Activated B cell treated with CpG ODN at 0.5 μM for 24 hours (primary cell): Measurements from ENCODE around the gene SLC35E1. TPM values are rescaled to one million over a fixed set of nuclear protein-coding genes. Genes with fewer than 3 reads are reported as not detected.

Experiments
- ATAC-seq: fragments of 200-7000 bp; cut with Tn5 transposase; one replicate; pipeline ENCODE4 v1.10.0; 2021; ENCODE audit warnings: low read depth, mild to moderate bottlenecking, moderate library complexity
- CTCF ChIA-PET: fragments of 350-600 bp; sonication (Branson Sonifier 250); formaldehyde crosslinking; loops from one replicate; lab custom pipeline; 2021; ENCODE audit warnings: antibody characterized with exemption; lab: Charles Lee
- POLR2A ChIA-PET: fragments of 350-600 bp; sonication (Branson Sonifier 250); formaldehyde crosslinking; loops from one replicate; lab custom pipeline; 2021; ENCODE audit warnings: antibody characterized with exemption; lab: Charles Lee
- DNase-seq: peaks from one replicate; pipeline ENCODE4 v3.0.0; 2022
- H3K27ac Mint-ChIP-seq: one replicate; pipeline ENCODE4 v1.8.0; 2020; ENCODE audit warnings: mixed read lengths
- H3K27me3 Mint-ChIP-seq: one replicate; pipeline ENCODE4 v1.8.0; 2021; ENCODE audit warnings: mixed read lengths
- H3K36me3 Mint-ChIP-seq: one replicate; pipeline ENCODE4 v1.8.0; 2021; ENCODE audit warnings: low read depth, mixed read lengths
- H3K4me1 Mint-ChIP-seq: one replicate; pipeline ENCODE4 v1.8.0; 2021; ENCODE audit warnings: mixed read lengths
- H3K4me3 Mint-ChIP-seq: one replicate; pipeline ENCODE4 v1.8.0; 2020; ENCODE audit warnings: mild to moderate bottlenecking, mixed read lengths
- H3K9me3 Mint-ChIP-seq: one replicate; pipeline ENCODE4 v1.8.0; 2020; ENCODE audit warnings: mixed read lengths
- intact Hi-C: fragments of 100-400 bp; cut with micrococcal nuclease; formaldehyde crosslinking; loops from one replicate; pipeline ENCODE4 v1.15.1; 2024
- total RNA-seq: library from RNA; stranded (reverse); gene quantifications from 2 replicates; pipeline ENCODE4 v1.2.3, GENCODE V29; 2022
- TF ChIP-seq, protein P1 (sequence below): fragments of 200-600 bp; IDR thresholded peaks from one replicate; pipeline ENCODE4 v1.8.0; 2022; ENCODE audit warnings: antibody characterized with exemption, mild to moderate bottlenecking

Gene SLC35E1
- total RNA-seq, result 41.6 and 51.7 TPM in 2 replicates

DNA sequence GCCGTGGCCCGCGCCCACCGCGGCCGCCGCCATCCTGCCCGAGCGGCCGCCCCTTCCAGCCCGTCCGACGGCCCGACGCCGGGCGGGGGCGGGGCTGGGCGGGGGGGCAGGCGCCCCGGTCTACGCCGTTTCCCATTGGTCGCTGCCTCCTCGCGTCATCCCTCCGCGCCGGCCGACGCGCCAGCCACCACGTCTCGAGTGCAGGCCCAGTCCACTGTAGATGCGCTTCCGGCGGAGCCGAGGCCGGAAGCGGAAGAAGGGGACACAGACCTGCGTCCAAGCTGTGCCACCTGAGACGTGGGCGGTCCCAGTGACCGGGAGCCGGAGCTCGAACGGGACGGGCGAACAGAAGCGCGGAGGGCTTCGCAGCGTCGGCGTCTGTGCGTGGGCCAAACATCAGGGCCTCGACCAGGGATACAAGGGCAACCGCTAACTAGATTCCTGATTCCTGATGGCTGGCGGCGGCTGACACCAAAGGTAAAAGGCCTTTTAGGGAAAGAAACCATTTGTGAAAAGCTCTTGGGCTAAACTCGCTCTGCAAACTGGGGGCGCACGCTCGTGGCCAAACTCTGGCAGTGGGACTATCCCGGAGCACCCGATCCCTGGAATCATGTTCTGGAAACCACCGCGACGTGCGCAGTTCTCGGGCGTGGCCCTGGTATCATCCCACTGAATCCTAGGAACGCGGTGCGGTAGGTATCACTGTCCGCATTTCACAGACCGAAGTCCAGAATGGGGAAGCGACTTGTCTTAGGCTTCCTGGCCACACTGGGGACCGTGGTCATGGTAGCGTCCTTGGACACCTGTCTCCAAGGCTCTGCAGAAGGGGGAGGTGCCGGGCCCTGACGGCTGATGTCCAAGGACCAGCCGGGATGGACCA is at the start of gene SLC35E1:
SLC35E1 (minus strand) TSS at position 84 of the 880 bp plus-strand sequence; CDS start at position 33, 51 bp downstream.
- DNase-seq, result peak; percentile 88
- H3K4me3 Mint-ChIP-seq, result peak within 1 kb of the TSS; percentile 94
- peaks cover 49% of the 10 kb centered on the region for H3K4me1 Mint-ChIP-seq
- intact Hi-C loops, result loop anchor here (1.0 kb wide), 4 partner anchors 12 to 88 kb away; partner anchors contain the start of genes CHERP, MED26 and SMIM7
- H3K27me3 Mint-ChIP-seq, result no peaks in the 10 kb centered on the region
- ATAC-seq, result peak; percentile 93
- H3K36me3 Mint-ChIP-seq, result peaks cover 61% of the 10 kb centered on the region
- POLR2A ChIA-PET, result interaction anchor here (0.7 to 7.3 kb wide), 8 partner anchors 13 to 88 kb away, joined by 3 to 190 read pairs (median 5); partner anchors contain the start of genes MED26, SMIM7 and TMEM38A
- H3K27ac Mint-ChIP-seq, result peak within 1 kb of the TSS; percentile 92
- TF ChIP-seq, protein P1, sequence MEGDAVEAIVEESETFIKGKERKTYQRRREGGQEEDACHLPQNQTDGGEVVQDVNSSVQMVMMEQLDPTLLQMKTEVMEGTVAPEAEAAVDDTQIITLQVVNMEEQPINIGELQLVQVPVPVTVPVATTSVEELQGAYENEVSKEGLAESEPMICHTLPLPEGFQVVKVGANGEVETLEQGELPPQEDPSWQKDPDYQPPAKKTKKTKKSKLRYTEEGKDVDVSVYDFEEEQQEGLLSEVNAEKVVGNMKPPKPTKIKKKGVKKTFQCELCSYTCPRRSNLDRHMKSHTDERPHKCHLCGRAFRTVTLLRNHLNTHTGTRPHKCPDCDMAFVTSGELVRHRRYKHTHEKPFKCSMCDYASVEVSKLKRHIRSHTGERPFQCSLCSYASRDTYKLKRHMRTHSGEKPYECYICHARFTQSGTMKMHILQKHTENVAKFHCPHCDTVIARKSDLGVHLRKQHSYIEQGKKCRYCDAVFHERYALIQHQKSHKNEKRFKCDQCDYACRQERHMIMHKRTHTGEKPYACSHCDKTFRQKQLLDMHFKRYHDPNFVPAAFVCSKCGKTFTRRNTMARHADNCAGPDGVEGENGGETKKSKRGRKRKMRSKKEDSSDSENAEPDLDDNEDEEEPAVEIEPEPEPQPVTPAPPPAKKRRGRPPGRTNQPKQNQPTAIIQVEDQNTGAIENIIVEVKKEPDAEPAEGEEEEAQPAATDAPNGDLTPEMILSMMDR, result no peak
- H3K9me3 Mint-ChIP-seq, result no peaks in the 10 kb centered on the region
- CTCF ChIA-PET, result interaction anchor here (0.9 to 1.2 kb wide), 3 partner anchors 13 to 56 kb away, joined by 3 to 5 read pairs (median 3); no protein-coding TSS in a partner anchor

DNA sequence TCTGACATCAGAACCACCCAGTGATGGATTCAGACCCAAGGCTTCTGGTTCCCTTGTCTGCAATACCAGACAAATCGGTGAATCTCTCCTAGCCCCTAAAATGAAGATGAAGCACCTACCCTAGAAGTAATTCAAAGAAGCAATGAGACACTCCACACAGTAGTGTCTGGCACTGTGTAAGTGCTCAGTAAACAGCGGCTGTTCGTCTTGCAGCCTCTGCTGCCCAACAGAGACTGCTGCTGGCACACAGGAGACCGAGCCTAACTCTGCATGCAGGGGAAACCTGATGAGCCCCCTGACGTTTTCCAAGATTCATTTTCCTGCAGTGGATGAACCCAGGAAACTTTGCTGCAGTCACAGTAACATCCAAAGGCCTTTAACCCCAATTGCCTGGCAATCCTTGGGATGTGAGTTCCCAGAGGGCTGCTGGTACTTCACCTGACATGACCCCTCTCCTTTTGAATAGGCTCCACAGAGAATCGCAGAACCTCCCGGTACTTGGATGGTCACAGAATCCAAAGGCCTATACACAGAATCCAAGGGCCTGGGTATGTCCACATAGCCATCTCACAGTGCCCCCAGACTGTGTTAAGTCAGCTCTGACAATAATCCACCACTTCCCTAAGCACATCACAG is 49.1 kb upstream of the SLC35E1 start:
- no peak for ATAC-seq
- ChIA-PET CTCF (no interaction called here), POLR2A (interaction anchor here (11.4 kb wide), 1 partner anchor 35 kb away, joined by 242 read pairs; no protein-coding TSS in a partner anchor)
- H3K4me3 Mint-ChIP-seq, result no peak overlapping the region
- no peak for DNase-seq
- H3K4me1 Mint-ChIP-seq, result peaks cover 86% of the 10 kb centered on the region
- intact Hi-C loops, result loop anchor here (10.0 kb wide), 1 partner anchor 274 kb away; no protein-coding TSS in a partner anchor
- peaks cover 46% of the 10 kb centered on the region for H3K36me3 Mint-ChIP-seq
- no peaks in the 10 kb centered on the region for H3K9me3 Mint-ChIP-seq
- TF ChIP-seq, protein P1, result no peak
- H3K27me3 Mint-ChIP-seq, result no peaks in the 10 kb centered on the region
- peak overlapping the region; percentile 12 for H3K27ac Mint-ChIP-seq

DNA sequence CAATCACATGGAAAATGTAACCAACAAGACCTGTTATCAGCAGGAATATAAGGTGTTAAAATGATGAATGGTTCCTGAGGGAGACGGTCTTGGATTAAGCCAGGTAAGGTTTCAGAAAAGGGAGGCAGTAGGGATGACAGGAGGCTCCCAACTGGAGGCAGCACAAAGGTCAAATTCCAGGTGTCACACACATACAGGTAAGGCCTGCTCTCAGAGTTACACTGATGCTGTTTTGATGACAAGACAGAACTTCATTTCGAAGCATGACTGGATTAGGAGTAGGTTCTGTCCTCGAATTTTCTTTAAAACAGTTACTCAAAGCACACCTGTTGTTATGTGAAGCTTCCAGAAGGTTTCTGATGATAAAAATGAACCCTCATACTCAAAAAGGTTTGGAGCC is 48.4 kb upstream of the SLC35E1 start:
- peaks cover 86% of the 10 kb centered on the region for H3K4me1 Mint-ChIP-seq
- no peaks in the 10 kb centered on the region for H3K9me3 Mint-ChIP-seq
- ChIA-PET CTCF (no interaction called here), POLR2A (interaction anchor here (11.4 kb wide), 1 partner anchor 34 kb away, joined by 242 read pairs; no protein-coding TSS in a partner anchor)
- TF ChIP-seq, protein P1, result no peak
- ATAC-seq, result no peak
- H3K27me3 Mint-ChIP-seq, result no peaks in the 10 kb centered on the region
- H3K4me3 Mint-ChIP-seq, result no peak overlapping the region
- H3K27ac Mint-ChIP-seq, result no peak overlapping the region
- H3K36me3 Mint-ChIP-seq, result peaks cover 41% of the 10 kb centered on the region
- DNase-seq, result no peak
- intact Hi-C loops, result loop anchor here (10.0 kb wide), 1 partner anchor 274 kb away; no protein-coding TSS in a partner anchor

DNA sequence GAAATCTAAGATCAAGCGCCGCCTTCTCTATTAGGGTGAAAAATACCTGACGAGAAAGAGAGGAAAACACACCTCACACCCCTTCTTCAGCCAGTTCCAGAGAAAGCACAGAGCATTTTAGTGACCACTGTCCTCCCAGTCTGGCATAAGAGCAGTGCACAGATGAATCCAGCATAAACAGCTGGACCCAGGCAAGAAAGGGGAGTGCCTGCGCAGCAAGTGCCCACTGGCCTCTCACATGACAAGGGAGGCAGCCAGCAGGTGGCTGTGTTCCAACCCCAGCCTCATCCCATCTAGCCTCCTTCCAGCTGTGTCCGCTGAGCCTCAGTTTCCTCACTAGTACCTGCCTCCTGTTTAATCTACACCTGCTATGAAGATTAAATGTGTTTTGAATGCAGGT is 47.8 kb upstream of the SLC35E1 start:
- Mint-ChIP-seq H3K4me1 (peaks cover 86% of the 10 kb centered on the region), H3K27me3 (no peaks in the 10 kb centered on the region), H3K4me3 (no peak overlapping the region), H3K36me3 (peaks cover 35% of the 10 kb centered on the region), H3K9me3 (no peaks in the 10 kb centered on the region), H3K27ac (peak overlapping the region; percentile 46)
- ATAC-seq, result no peak
- DNase-seq, result no peak
- ChIA-PET CTCF (no interaction called here), POLR2A (no interaction called here)
- intact Hi-C loops, result loop anchor here (10.0 kb wide), 1 partner anchor 275 kb away; no protein-coding TSS in a partner anchor
- TF ChIP-seq, protein P1, result no peak
